Stimulated activated CD4-positive, alpha-beta T cell treated with anti-CD3 and anti-CD28 coated beads, Interleukin-12 subunit alpha, Interleukin-12 subunit beta, amount 100 ng/mL, for 24 hours (primary cell): ENCODE data around the gene VIPR2.
"Not testable (repeated sequence)": the region's sequence is repeated elsewhere in the genome, so short reads cannot be mapped to it uniquely, and the experiment has no call there.

Source experiments
- DNase-seq, 2 experiments: peaks; one replicate each; pipeline ENCODE4 v3.0.0-alpha.2; 2020; ENCODE audit warnings: low read depth in 2 of 2

VIPR2 gene

DNA sequence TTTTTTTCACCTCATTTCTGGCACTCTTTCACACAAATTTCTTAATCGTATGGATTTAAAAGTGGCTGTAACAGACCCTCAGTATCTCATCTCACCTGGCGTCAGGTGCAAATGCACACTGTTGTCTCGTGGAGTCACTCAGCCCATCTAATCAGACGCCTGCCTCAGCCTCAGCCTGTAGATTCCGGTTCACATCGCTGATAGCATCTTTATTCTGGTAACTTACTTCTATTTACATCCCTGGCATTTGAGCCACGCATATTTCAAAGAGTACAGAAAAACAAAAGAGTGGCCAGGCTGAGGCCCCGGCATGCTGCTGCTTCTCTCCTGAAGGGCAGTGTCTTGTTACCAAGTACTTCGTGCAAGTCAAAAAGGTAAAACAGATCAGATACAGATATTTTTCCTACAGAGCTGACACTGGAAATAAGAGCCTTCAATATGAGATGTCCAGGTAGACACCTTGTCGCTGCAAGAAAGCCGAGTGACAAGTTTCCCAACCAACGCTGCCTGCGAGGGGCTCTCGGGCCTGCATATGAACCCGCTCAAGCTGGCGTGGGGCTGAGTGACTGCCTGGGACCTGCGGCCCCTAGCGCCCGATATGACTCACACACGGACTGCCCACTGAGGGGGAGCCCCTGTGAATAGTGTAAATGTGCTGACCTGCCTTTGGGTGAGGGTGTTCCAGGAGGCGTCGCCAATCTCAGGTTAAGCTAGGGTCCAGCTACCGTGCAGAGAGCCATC lies 4.3 kb downstream of the VIPR2 start:
- no peak for DNase-seq

DNA sequence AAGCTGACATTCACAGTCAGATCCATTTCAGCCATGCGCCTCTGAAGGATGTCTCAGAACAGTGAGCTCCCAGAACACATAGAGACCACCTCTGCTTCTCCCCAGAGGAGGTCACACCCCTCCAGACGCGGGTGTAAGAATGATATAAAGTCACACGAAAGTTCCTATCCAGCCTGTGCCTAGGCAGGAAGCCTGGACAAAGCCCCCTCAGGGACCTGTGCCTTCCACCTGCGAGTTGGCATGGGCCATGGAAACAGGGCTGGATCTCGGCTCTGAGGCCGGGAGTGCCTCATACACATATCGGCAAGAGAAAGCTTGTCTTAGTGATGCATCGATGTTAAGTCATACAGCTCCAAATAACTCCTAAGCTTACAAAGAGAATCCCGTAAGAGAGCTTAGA lies 5.0 kb downstream of the VIPR2 start:
- no peak for DNase-seq

DNA sequence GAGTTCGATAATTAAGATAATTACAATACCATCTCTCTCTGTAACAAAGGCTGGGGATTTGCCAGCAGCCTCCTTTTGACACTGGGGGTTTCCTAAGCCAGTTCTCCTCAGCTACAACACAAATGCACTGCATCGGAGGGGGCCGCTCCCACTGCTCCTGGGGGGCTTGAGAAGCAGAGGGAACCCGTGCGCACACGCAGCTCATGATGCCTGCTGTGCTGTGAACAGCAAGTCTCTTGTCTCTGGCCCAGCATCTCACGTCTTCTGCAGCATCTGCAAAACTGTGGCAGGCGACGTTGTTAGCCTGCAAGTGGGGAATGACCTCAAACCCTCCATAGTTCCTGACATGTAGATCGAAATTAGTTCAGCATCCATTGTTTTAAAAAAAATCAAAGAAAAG lies 5.5 kb downstream of the VIPR2 start:
- DNase-seq = no peak

DNA sequence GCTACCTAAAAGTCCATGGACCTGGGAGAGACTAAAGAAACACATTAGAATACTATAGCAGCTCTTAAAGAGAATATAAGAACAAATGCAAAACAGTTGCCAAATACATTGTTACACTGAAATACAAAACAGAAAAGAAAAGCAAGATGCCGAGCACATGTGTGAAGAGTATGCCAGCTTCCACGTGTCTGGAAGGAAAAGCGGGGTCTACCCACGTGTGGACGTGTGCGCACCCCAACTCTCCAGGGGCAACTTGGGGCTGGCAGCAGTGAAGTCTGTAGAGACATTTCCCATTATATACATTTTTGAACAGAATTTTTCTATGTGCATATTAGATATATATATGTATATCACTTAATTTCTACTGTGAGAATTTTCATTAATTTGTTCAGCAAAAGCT lies 6.2 kb downstream of the VIPR2 start:
- DNase-seq = no peak

DNA sequence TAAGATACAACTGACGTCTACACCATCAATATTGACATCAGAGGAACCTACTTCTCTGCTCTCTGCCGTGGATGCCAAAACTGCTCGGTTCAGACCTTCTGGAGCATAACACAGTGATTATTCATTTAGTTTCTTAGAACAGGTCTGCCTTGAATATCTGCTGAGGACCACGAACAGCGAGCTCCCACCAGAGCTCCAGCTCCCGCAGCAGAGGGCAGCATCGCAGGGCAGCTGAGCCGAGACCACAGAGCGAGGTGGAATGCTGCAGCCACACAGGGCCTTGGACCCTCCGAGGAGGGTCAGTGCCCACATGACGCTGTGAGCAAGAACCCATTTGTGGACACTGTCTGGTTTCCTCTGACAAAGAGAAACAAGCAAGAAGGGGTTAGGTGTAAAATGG lies 6.8 kb downstream of the VIPR2 start:
- DNase-seq = no peak

DNA sequence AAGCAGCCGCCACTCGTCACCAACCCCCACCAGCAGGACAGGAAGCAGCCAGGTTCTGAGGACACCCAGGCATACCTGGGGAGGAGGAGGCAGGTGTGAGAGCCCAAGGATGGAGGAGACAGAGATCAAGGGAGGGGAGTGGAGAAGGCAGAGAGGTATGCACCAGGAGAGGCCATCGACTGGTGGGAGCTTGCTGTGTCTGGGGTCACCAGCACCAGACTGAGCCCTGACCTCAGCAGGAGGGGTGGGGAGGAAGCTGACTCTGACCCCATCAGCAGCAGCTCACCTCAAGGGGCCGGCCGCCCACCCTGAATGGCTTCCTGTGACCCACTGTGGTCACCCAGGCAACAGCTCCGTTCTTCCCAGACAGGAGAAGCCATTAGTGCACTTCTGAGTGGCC lies 7.8 kb downstream of the VIPR2 start:
- no peak for DNase-seq

DNA sequence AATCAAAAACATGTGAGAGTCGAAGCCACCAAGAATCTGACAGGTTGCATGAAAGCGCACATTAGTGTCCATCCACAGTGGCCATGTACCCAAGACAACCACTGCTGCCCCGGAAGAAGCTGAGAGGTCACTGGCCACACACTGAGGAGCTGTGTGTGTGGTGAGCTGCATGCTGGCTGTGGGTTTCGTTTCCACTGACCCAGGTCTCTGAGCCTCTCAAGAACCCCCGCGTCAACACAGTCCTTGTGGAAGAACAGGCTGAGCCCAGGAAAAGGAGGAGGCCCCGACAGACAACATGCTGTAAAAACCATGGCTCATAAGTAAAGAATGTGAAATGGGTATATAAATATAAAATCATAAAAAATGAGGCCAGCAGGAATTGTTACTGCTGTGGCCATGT lies 8.2 kb downstream of the VIPR2 start:
- no peak for DNase-seq

DNA sequence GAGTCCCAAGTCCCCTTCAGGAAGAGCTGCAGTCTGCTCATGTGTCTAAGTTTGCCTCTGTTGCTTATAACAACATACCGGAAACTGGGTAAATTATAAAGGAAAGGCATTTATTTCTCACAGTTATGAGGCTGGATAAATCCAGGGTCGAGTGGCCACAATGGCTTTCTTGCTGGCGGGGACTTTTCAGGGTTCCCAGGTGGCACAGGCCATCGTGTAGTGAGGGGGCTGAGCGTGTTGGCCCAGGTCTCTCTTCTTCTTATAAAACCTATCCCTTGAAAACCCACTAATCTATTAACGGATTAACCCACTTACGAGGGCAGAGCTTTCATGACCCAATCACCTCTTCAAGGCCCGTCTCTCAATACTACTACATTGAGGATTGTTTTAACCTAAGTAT lies 8.7 kb downstream of the VIPR2 start:
- DNase-seq = no peak

DNA sequence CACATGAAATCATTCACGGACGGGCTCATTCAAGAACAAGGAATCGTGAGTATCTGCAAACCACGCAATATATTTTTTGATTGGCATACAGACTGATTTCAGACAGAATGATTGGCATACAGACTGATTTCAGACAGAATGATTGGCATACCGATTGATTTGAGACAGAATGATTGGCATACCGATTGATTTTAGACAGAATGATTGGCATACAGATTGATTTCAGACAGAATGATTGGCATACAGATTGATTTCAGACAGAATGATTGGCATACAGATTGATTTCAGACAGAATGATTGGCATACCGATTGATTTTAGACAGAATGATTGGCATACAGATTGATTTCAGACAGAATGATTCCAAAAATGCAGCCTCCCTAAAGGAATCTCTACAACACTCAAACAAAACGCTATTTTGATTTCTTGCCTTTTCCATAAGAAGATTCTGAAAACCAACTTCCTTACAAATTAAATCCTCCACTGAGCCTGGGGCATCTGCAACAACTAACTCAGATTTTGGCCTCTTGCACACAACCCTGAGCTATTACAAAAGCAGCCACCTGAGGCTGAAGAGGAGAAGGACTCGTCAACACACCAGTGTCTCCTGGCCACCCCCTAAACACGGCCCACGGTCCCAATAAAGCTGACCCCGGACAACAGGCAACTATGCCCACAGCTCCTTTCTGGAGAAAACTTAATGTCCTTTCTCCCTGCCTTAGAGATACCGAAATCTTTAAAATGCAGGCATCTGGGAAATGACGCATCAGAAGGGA lies 11.8 kb downstream of the VIPR2 start:
- not testable (repeated sequence) for DNase-seq

DNA sequence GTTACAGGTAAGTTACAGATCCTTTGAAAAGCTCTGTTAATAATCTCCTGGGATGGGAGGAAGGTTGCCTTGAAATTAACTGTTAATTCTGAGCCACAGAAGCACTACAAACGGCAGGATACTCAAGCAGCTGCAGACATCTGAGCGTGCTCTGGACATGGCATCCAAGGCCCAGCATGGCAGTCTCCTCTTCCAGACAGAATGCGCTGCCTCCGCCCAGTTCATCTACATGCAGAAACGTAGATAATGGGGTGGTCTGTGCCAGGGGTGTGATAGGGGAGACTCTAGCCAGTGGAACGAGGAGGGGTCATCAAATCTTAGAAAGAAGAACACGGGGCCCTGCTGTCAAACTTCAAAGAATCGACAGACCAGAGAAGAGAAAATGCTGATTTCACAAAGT lies 13.8 kb downstream of the VIPR2 start:
- no peak for DNase-seq

DNA sequence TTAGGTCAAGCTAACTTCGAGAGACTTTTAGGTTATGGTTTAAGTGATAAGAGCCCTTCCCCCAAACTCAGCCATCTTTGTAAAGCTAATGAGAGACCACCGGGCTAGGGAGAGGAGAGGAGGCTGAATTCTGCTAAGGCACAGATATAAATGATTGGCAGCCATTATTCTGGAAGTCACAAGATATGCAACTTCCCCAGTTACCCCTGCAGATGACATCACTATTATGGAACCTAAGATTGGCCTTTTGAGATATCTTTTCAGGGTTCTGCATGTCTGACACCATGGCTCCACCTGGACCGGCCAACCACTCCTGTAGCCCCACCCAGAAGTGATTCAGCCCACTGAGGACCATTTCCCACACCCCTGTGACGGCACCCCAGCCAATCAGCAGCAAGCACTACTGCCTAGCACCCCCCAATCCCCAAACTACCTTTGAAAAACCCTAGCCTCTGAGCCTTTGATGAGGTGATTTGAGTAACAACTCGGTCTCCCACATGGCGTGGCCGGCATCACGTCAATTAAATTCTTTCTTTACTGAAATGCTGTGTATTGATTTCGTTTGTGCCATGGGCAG lies 14.4 kb downstream of the VIPR2 start:
- no peak for DNase-seq

DNA sequence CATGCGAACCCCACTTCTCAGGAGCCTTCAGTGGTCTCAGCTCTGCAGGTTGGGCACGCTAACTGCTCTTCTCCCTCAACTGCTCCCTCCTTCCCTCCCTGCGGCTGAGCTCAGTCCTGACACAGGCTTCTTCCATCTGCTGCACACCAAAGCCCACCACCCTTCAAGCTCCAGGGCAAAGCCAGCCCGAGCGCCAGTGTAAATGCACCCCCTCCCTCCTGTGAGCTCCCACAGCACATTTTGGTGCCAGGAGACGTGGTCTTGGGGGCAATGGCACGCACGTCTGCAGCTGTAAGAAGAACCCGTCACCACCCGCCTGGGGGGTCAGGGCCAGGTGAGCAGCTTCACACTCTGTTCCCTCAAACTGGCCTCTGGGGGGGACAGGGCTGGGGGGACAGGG lies 15.9 kb downstream of the VIPR2 start:
- no peak for DNase-seq

DNA sequence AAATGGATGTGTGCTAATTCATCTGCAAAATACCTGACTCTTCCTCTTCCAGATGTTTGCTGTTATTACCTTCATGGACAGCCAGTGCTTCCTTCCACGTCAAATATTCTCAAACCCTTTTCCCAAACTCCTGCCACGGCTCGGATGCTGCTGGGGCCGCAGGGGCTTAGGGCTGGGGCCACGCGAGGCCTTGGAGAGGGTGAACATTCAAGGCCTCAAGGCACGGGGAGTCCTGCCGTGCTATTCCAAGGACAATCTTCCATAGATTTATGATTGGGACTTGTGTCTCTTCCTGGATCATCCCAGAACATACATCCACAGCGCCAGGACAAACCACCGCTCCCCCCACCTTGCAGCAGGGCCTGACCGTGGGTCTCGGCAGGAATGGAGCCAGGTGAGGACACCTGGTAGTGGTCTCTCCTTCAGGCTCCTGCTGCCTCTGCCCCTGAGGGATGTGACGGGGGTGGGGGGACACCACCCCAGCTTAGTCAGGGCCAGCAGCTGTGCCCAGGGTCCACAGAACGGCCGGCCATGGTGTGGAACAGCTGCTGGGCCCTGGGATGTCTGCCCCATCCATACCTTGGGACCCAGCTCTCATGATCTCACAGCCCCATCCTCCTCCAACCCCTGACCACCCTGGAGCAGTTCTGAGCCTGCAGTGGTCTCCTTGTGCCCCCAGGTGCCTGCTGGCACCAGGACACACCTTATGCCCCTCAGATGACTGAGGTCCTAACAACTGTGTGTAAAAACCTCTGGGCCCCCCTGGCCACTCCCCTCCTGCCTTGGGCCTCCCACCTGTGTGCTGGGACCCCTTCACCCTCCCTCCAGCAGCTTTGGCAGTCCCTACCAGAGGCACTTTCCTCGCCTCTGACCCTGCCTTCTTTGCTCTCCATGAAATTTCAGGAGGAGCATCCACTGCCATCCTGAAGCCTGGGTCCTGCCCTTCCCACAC lies 16.7 kb downstream of the VIPR2 start:
- DNase-seq = no peak

DNA sequence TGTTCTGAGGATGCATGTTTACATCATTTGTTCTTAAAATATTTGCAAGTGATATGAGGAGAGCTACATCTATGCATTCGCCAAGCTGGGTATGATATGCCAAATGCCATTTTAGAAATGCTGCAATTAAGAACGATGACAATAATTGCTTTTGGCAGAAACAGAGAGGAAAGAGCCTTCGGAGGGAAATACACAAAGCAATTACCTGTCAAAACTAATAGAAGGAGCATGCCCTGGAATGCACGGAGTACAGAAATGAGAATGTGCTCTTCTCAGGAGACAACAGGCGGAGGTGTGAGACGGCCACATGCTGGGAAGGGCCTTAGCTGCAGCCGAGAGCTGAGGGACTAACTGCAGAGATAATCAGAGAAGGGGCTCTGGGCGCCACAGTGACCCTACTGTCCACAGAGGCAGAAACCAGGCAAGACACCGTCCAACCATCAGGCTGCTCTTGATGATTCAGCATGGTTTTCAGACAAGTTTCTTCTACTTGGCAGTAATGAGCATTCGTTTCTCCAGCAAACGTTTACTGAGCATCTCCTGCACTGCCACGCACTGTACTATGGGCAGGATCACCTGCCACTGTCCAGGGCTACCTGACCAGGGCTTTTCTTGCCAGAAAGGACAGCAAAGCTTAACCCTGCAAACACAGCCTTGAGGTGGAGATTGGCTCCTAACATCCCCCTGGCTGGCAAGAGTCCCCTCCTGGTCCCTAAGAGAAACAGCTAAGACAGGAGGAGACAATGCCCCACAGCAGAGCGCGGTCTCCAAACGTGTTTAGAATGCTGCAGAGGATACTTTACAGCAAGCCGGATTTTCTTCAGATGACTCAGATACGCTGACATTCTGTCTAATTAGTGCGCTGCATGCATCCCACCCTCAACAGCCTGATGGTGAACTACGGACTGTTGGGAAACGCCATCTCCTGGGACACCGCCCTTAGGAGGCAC lies 18.1 kb downstream of the VIPR2 start:
- no peak for DNase-seq

DNA sequence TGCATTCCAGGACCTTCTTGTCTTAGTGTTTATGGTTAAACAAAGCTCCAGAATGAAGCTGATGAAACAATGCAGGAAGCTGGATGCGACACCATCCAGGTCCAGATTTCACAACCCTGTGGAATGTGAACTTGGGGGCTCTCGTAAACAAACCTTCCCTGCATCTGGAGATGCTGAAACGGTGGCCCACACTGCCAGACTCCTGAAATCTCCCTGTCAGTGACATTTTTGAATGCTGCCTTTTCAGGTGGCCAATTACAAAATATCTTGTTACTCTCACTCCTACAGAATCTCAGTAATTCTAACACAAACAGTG lies 18.8 kb downstream of the VIPR2 start:
- no peak for DNase-seq

DNA sequence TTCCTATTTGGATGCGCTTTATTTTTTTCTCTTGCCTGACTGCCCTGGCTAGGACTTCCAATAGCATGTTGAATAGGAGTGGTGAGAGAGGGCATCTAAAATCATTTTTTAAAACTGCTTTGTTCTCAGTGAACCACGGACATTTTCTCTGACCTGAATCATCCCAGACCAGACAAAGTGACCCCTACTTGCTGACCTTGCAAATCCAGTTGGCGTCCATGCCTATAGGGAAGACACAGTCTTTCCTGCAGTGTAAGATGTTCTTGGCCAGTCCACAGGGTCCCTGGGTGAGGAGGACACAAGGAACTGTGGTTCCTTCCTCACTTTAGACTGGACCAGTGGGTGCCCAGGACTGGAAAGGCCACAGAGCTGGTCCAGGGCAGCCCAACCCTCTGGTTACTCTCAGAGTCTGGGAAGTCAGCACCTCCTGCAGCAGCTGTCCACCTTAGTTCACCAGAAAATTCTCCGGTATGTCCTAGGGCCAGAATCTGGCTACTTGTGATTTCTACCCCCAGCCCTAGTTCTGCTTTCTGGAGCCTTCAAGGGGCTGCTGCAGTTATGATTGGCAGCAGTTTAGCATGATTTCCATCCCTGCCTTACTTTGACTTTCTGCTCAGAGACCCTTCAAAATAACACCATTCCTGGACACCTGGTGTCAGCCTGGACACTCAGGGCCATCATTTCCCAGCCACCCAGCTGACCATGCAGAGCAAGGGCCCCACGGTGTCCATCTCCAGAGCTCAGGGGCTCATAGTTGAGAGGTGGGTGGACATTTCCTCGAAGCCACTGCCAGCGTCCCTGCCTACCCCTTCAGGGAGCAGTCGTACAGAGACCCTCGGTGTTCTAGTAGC lies 19.3 kb downstream of the VIPR2 start:
- DNase-seq = no peak

DNA sequence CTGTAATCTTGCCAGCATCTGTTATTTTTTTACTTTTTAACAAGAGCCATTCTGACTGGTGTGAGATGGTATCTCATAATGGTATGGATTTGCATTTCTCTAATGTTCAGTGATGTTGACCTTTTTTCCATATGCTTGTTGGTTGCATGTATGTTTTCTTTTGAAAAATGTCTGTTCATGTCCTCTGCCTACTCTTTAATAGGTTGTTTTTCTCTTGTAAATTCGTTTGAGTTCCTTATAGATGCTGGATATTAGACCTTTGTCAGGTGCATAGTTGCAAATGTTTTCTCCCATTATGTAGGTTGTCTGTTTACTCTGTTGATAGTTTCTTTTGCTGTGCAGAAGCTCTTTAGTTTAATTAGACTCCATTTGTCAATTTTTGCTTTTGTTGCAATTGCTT lies 20.9 kb downstream of the VIPR2 start:
- not testable (repeated sequence) for DNase-seq

DNA sequence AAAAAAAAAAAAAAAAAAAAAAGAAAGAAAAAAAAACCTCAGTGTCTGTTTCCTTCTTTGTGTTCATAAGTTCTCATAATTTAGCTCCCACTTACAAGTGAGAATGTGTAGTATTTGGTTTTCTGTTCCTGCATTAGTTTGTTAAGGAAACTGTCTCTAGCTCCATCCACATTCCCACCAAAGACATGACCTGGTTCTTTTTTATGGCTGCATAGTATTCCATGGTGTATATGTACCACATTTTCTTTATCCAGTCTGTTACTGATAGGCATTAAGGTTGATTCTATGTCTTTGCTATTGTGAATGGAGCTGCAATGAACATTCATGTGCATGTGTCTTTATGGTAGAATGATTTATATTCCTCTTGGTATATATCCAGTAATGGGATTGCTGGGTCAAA lies 21.4 kb downstream of the VIPR2 start:
- DNase-seq = not testable (repeated sequence)

DNA sequence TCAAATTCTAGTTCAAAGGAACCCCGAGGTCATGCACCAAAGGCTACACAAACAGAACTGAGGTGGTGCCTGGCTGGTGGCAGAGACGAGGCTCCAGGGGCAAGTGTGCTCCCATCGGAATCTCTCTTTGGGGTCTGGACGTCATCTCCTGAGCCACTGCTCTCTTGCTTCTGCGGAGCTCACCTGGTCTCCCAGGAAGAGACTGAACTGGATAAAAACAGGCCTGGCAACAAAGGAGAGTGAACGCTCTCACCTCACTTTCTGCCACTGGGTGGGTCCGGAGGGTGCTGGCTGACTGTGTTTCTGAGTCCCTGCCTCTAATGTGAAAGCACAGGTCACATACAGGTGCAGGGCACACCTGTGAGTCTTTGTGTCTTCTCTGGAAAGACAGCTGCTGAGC lies 22.4 kb downstream of the VIPR2 start:
- no peak for DNase-seq

DNA sequence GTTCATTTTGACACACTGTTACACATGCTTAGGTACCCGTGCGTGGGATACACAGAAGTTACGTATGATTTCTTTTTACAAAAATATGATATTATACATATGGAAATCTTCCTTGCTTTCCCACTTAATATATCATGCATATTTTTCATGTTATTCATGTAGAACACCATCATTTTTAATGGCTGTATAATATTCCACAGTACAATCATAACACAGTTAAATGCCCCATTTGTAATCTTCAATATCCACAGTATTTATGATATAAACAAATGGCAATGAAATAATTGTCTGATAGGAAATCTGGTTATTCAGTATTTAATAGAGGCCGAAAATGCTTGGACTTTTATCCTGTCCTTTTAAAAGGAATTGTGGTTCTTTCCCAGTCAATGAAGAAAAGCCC lies 23.2 kb downstream of the VIPR2 start:
- DNase-seq = no peak
